OCI-LY3 (cell line): ENCODE data around the gene ZNF565.

Source experiments
- EZH2phosphoT487 ChIP-seq: fragments of 200-600 bp; shearing (Covaris generic); IDR thresholded peaks from 2 replicates; pipeline ENCODE4 v1.6.1; 2018; ENCODE audit warnings: antibody characterized with exemption, mixed run types, low read depth
- TF ChIP-seq, protein P1 (sequence below): fragments of 200-600, 300-600 bp; sonication (generic); IDR thresholded peaks from 2 replicates; pipeline ENCODE4 v1.5.1; 2014; ENCODE audit warnings: antibody characterized with exemption, low read length, low read depth

DNA sequence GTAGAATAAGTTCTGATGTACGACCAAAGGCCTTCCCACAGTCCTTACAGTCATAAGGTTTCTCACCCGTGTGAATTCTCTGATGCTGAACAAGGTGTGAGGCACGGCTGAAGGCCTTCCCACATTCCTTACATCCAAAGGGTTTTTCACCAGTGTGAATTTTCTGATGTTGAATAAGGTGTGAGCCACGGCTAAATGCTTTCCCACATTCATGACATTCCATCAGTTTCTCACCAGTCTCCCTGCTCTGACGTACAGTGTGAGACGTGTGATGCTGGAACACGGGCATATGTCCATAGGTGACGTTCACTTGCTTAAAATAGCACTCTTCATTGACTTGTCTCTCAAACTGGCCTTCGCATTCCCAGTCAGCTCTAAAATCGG, 31.2 kb downstream of the ZNF565 start:
- TF ChIP-seq, protein P1, sequence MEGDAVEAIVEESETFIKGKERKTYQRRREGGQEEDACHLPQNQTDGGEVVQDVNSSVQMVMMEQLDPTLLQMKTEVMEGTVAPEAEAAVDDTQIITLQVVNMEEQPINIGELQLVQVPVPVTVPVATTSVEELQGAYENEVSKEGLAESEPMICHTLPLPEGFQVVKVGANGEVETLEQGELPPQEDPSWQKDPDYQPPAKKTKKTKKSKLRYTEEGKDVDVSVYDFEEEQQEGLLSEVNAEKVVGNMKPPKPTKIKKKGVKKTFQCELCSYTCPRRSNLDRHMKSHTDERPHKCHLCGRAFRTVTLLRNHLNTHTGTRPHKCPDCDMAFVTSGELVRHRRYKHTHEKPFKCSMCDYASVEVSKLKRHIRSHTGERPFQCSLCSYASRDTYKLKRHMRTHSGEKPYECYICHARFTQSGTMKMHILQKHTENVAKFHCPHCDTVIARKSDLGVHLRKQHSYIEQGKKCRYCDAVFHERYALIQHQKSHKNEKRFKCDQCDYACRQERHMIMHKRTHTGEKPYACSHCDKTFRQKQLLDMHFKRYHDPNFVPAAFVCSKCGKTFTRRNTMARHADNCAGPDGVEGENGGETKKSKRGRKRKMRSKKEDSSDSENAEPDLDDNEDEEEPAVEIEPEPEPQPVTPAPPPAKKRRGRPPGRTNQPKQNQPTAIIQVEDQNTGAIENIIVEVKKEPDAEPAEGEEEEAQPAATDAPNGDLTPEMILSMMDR = no peak
- no peak for TF ChIP-seq EZH2phosphoT487
